HepG2 (cell line): Measurements from ENCODE around the gene FAM174C. TPM values are rescaled to one million over a fixed set of nuclear protein-coding genes. Genes with fewer than 3 reads are reported as not detected.

Experiments used
- ATRX ChIP-seq: sonication (generic); formaldehyde crosslinking; IDR thresholded peaks from 2 replicates; pipeline ENCODE4 v1.4.0; 2020; ENCODE audit warnings: missing genetic modification reagents, borderline replicate concordance
- FOXP1 ChIP-seq, 2 experiments: fragments of 450-650 bp in 1 of 2; IDR thresholded peaks; 2 replicates each; pipeline ENCODE4 v1.6.1; 2017 to 2018; ENCODE audit warnings: antibody characterized with exemption in 1 of 2
- NBN ChIP-seq: fragments of 450-650 bp; conservative IDR thresholded peaks from 2 replicates; pipeline ENCODE4 v1.6.1; 2017
- NFE2L1 ChIP-seq: sonication (generic); formaldehyde crosslinking; IDR thresholded peaks from 2 replicates; pipeline ENCODE4 v1.4.0; 2020; ENCODE audit warnings: missing genetic modification reagents, mild to moderate bottlenecking, borderline replicate concordance
- NFE2L2 ChIP-seq: fragments of 150-350 bp; IDR thresholded peaks from 2 replicates; pipeline ENCODE4 v1.6.1; 2014; ENCODE audit warnings: low read length
- NFIC ChIP-seq: IDR thresholded peaks from 2 replicates; pipeline ENCODE4 v1.6.1; 2012; ENCODE audit warnings: mild to moderate bottlenecking, low read length, inconsistent platforms
- PRMT3 ChIP-seq: sonication (generic); formaldehyde crosslinking; IDR thresholded peaks from 2 replicates; pipeline ENCODE4 v1.8.1; 2022; ENCODE audit warnings: low read depth, mild to moderate bottlenecking, moderate library complexity, missing genetic modification reagents, borderline replicate concordance
- SMYD3 ChIP-seq: sonication (generic); formaldehyde crosslinking; IDR thresholded peaks from 2 replicates; pipeline ENCODE4 v1.8.1; 2023; ENCODE audit warnings: mild to moderate bottlenecking, missing genetic modification reagents
- TOE1 ChIP-seq: sonication (generic); formaldehyde crosslinking; IDR thresholded peaks from 2 replicates; pipeline ENCODE4 v1.4.0; 2020; ENCODE audit warnings: mild to moderate bottlenecking, missing genetic modification reagents
- ZFP90 ChIP-seq: sonication (generic); formaldehyde crosslinking; IDR thresholded peaks from 2 replicates; pipeline ENCODE4 v1.8.0; 2022; ENCODE audit warnings: missing genetic modification reagents, mild to moderate bottlenecking, inconsistent platforms, borderline replicate concordance
- ZIK1 ChIP-seq: sonication (generic); formaldehyde crosslinking; IDR thresholded peaks from 2 replicates; pipeline ENCODE4 v1.5.0; 2020; ENCODE audit warnings: mild to moderate bottlenecking, low read depth, missing genetic modification reagents, borderline replicate concordance
- ZNF451 ChIP-seq: sonication (generic); formaldehyde crosslinking; IDR thresholded peaks from 2 replicates; pipeline ENCODE4 v1.5.0; 2020; ENCODE audit warnings: mild to moderate bottlenecking, missing genetic modification reagents
- ZNF549 ChIP-seq: sonication (generic); formaldehyde crosslinking; IDR thresholded peaks from 2 replicates; pipeline ENCODE4 v1.5.0; 2020; ENCODE audit warnings: missing genetic modification reagents
- ZNF552 ChIP-seq: sonication (generic); formaldehyde crosslinking; IDR thresholded peaks from 2 replicates; pipeline ENCODE4 v1.9.0; 2022; ENCODE audit warnings: missing genetic modification reagents, mild to moderate bottlenecking, borderline replicate concordance
- ZNF570 ChIP-seq: sonication (generic); formaldehyde crosslinking; IDR thresholded peaks from 2 replicates; pipeline ENCODE4 v1.4.0; 2020; ENCODE audit warnings: mild to moderate bottlenecking, missing genetic modification reagents, borderline replicate concordance
- ZNF598 ChIP-seq: sonication (generic); formaldehyde crosslinking; IDR thresholded peaks from 2 replicates; pipeline ENCODE4 v1.5.1; 2020; ENCODE audit warnings: mild to moderate bottlenecking, missing genetic modification reagents, borderline replicate concordance
- ZNF605 ChIP-seq: sonication (generic); formaldehyde crosslinking; IDR thresholded peaks from 2 replicates; pipeline ENCODE4 v1.8.0; 2022; ENCODE audit warnings: mild to moderate bottlenecking, missing genetic modification reagents
- polyA plus RNA-seq, 8 experiments: library from polyadenylated mRNA; depleted of rRNA in 3 of 8; stranded (reverse) in 7 of 8; unstranded in 1 of 8; fragments of >200 nt; fragmentation: Illumina TruSeq in 4 of 8; extraction: Trizol in 4 of 8; gene quantifications; 2 replicates each; pipeline versions ENCODE4 v1.2.1 to v1.2.3, GENCODE V29; 2011 to 2016; ENCODE audit warnings: low read depth in 4 of 8, missing spikeins in 1 of 8, mixed read lengths in 1 of 8; ENCODE audit not compliant: insufficient read depth in 1 of 8
- total RNA-seq, 5 experiments: library from RNA; depleted of rRNA; stranded (reverse); fragments of >200 nt; fragmentation: Illumina TruSeq; extraction: Trizol; gene quantifications; 2 replicates each; pipeline ENCODE4 v1.2.3, GENCODE V29; 2016; ENCODE audit warnings: low read depth in 1 of 5
- TF ChIP-seq, protein P1 (sequence below): sonication (generic); formaldehyde crosslinking; IDR thresholded peaks from 2 replicates; pipeline ENCODE4 v1.5.1; 2020; ENCODE audit warnings: mild to moderate bottlenecking, moderate library complexity, missing genetic modification reagents
- TF ChIP-seq, protein P2 (sequence below): sonication (generic); formaldehyde crosslinking; IDR thresholded peaks from 2 replicates; pipeline ENCODE4 v1.4.0; 2020; ENCODE audit warnings: mild to moderate bottlenecking, missing genetic modification reagents
- TF ChIP-seq, protein P3 (sequence below): IDR thresholded peaks from 2 replicates; pipeline ENCODE4 v1.6.1; 2012; ENCODE audit warnings: low read depth, low read length, improper control_type of control experiment
- TF ChIP-seq, protein P4 (sequence below): sonication (generic); formaldehyde crosslinking; IDR thresholded peaks from 2 replicates; pipeline ENCODE4 v1.5.1; 2020; ENCODE audit warnings: mild to moderate bottlenecking, missing genetic modification reagents, moderate library complexity
- TF ChIP-seq, protein P5 (sequence below): sonication (generic); formaldehyde crosslinking; IDR thresholded peaks from 2 replicates; pipeline ENCODE4 v1.4.0; 2020; ENCODE audit warnings: missing genetic modification reagents
- TF ChIP-seq, protein P6 (sequence below), 2 experiments: sonication (generic) in 1 of 2; formaldehyde crosslinking in 1 of 2; IDR thresholded peaks; 2 replicates each; pipeline versions ENCODE4 v1.4.0 to v1.6.1; 2018 to 2020; ENCODE audit warnings: missing genetic modification reagents in 2 of 2, borderline replicate concordance in 1 of 2, low read depth in 1 of 2, mild to moderate bottlenecking in 1 of 2, missing biosample characterization in 1 of 2

The FAM174C gene
- total and polyA plus RNA-seq, 2 of the 13 experiments (the other 11 are each of a cell fraction or from before 2014, with no cell fraction given) = 19.5 to 31.3 TPM

DNA sequence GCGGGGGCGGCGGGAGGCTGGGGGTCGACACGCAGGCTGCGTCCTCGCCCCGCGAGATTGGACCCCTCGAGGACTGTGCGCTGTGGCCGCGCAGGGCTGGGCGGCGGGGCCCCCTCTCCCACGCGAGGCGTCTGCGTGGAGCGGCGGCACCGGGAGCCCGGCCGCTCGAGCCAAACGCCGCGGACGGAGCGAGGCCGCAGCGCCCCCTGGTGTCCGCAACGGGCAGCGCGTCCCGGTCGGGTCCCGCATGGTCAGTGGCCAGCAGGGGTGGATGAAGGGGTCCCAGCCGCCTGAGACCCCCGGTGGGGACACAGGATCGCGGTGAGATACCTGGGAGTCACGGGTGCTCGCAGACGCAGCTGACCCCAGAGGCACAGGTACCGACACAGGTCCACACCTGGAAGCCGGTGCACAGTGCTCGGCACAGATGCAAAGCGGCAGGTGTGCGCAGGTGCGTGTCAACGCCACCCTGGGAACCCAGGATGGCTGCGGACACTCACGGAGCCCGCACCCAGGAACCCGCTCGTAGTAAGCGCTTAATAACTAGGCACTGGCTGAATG is 8.3 kb upstream of the FAM174C start (continued):
- TF ChIP-seq, protein P1, sequence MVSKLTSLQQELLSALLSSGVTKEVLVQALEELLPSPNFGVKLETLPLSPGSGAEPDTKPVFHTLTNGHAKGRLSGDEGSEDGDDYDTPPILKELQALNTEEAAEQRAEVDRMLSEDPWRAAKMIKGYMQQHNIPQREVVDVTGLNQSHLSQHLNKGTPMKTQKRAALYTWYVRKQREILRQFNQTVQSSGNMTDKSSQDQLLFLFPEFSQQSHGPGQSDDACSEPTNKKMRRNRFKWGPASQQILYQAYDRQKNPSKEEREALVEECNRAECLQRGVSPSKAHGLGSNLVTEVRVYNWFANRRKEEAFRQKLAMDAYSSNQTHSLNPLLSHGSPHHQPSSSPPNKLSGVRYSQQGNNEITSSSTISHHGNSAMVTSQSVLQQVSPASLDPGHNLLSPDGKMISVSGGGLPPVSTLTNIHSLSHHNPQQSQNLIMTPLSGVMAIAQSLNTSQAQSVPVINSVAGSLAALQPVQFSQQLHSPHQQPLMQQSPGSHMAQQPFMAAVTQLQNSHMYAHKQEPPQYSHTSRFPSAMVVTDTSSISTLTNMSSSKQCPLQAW = no peak
- no peak for TF ChIP-seq ZIK1
- no peak for TF ChIP-seq ZNF570 (CRISPR knock-in tag)
- no peak for TF ChIP-seq ZNF605
- TF ChIP-seq ZNF451 (CRISPR knock-in tag) = no peak
- TF ChIP-seq, protein P2, sequence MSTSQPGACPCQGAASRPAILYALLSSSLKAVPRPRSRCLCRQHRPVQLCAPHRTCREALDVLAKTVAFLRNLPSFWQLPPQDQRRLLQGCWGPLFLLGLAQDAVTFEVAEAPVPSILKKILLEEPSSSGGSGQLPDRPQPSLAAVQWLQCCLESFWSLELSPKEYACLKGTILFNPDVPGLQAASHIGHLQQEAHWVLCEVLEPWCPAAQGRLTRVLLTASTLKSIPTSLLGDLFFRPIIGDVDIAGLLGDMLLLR (CRISPR knock-in tag) = 0 out of 2 replicates have a peak, but pooled peaks have one; percentile 31
- TF ChIP-seq, protein P3, sequence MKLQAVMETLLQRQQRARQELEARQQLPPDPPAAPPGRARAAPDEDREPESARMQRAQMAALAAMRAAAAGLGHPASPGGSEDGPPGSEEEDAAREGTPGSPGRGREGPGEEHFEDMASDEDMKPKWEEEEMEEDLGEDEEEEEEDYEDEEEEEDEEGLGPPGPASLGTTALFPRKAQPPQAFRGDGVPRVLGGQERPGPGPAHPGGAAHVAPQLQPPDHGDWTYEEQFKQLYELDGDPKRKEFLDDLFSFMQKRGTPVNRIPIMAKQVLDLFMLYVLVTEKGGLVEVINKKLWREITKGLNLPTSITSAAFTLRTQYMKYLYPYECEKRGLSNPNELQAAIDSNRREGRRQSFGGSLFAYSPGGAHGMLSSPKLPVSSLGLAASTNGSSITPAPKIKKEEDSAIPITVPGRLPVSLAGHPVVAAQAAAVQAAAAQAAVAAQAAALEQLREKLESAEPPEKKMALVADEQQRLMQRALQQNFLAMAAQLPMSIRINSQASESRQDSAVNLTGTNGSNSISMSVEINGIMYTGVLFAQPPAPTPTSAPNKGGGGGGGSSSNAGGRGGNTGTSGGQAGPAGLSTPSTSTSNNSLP = no peak
- TF ChIP-seq NFE2L1 = no peak
- no peak for TF ChIP-seq NFIC
- no peak for TF ChIP-seq NFE2L2
- no peak for TF ChIP-seq SMYD3 (CRISPR knock-in tag)
- no peak for TF ChIP-seq ZNF549 (CRISPR knock-in tag)
- TF ChIP-seq PRMT3 (CRISPR knock-in tag) = no peak
- TF ChIP-seq, protein P4, sequence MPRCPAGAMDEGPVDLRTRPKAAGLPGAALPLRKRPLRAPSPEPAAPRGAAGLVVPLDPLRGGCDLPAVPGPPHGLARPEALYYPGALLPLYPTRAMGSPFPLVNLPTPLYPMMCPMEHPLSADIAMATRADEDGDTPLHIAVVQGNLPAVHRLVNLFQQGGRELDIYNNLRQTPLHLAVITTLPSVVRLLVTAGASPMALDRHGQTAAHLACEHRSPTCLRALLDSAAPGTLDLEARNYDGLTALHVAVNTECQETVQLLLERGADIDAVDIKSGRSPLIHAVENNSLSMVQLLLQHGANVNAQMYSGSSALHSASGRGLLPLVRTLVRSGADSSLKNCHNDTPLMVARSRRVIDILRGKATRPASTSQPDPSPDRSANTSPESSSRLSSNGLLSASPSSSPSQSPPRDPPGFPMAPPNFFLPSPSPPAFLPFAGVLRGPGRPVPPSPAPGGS (CRISPR knock-in tag) = no peak
- no peak for TF ChIP-seq FOXP1 (IDR thresholded peaks at IDR 0.05)
- TF ChIP-seq FOXP1 (CRISPR knock-in tag; IDR thresholded peaks at IDR 0.05) = no peak
- TF ChIP-seq ZNF598 (CRISPR knock-in tag) = no peak
- TF ChIP-seq ZFP90 (CRISPR knock-in tag) = no peak
- TF ChIP-seq ZNF552 (CRISPR knock-in tag) = no peak
- no peak for TF ChIP-seq ATRX (CRISPR knock-in tag)
- TF ChIP-seq, protein P5, sequence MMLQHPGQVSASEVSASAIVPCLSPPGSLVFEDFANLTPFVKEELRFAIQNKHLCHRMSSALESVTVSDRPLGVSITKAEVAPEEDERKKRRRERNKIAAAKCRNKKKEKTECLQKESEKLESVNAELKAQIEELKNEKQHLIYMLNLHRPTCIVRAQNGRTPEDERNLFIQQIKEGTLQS (CRISPR knock-in tag) = no peak
- TF ChIP-seq, protein P6, sequence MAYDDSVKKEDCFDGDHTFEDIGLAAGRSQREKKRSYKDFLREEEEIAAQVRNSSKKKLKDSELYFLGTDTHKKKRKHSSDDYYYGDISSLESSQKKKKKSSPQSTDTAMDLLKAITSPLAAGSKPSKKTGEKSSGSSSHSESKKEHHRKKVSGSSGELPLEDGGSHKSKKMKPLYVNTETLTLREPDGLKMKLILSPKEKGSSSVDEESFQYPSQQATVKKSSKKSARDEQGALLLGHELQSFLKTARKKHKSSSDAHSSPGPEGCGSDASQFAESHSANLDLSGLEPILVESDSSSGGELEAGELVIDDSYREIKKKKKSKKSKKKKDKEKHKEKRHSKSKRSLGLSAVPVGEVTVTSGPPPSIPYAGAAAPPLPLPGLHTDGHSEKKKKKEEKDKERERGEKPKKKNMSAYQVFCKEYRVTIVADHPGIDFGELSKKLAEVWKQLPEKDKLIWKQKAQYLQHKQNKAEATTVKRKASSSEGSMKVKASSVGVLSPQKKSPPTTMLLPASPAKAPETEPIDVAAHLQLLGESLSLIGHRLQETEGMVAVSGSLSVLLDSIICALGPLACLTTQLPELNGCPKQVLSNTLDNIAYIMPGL (CRISPR knock-in tag; IDR thresholded peaks at IDR 0.05; ENCODE audit: borderline replicate concordance in 1 of 2, low read depth in 1 of 2) = 0 out of 4 replicates have a peak, but pooled peaks have one; percentile 48 to 52
- TF ChIP-seq TOE1 (CRISPR knock-in tag) = no peak
- no peak for TF ChIP-seq NBN
